CD4-positive, alpha-beta memory T cell (primary cell): ENCODE measurements around the gene PCGF2. TPM values are rescaled to one million over a fixed set of nuclear protein-coding genes. Genes with fewer than 3 reads are reported as not detected.
A peak's percentile ranks its signal among the peaks of the same experiment; 100 is the strongest.

ENCODE experiments used
- CTCF ChIA-PET: fragments of 350-600 bp; sonication (Branson Sonifier 250); formaldehyde crosslinking; loops from one replicate; lab custom pipeline; 2021; ENCODE audit warnings: inconsistent platforms; ENCODE audit not compliant: partially characterized antibody; lab: Charles Lee
- POLR2A ChIA-PET: fragments of 350-600 bp; sonication (Branson Sonifier 250); formaldehyde crosslinking; loops from one replicate; lab custom pipeline; 2021; ENCODE audit not compliant: partially characterized antibody; lab: Charles Lee
- DNase-seq, 5 donors: peaks; one replicate each; pipeline versions ENCODE4 v3.0.0 to v3.0.0-alpha.2; 2020 to 2022; ENCODE audit warnings: mixed read lengths in 1 of 5
- H3K27ac ChIP-seq: one replicate; pipeline ENCODE4 v1.7.0; 2013; ENCODE audit warnings: low read depth, low read length
- H3K27me3 ChIP-seq: 2 replicates; pipeline ENCODE4 v1.7.0; 2013; ENCODE audit warnings: mild to moderate bottlenecking, low read length, moderate library complexity; ENCODE audit not compliant: insufficient read depth
- H3K36me3 ChIP-seq: 2 replicates; pipeline ENCODE4 v1.7.0; 2013; ENCODE audit warnings: mild to moderate bottlenecking, low read length, moderate library complexity; ENCODE audit not compliant: insufficient read depth
- H3K4me1 ChIP-seq: 2 replicates; pipeline ENCODE4 v1.7.0; 2013; ENCODE audit warnings: mild to moderate bottlenecking, low read length, moderate library complexity; ENCODE audit not compliant: insufficient read depth
- H3K4me3 ChIP-seq, 2 donors: one replicate each; pipeline ENCODE4 v1.7.0; 2013; ENCODE audit warnings: low read length in 2 of 2, mild to moderate bottlenecking in 1 of 2
- H3K9me3 ChIP-seq, 2 donors: one replicate each; pipeline ENCODE4 v1.7.0; 2013; ENCODE audit warnings: low read length in 2 of 2, control low read depth in 1 of 2; ENCODE audit not compliant: control insufficient read depth in 1 of 2
- H3K27ac Mint-ChIP-seq, 7 donors: one replicate each; pipeline ENCODE4 v1.8.0; 2020 to 2021; ENCODE audit warnings: mixed read lengths in 7 of 7, mild to moderate bottlenecking in 6 of 7, inconsistent platforms in 3 of 7, moderate library complexity in 3 of 7
- H3K27me3 Mint-ChIP-seq, 2 donors: one replicate each; pipeline ENCODE4 v1.8.0; 2020 to 2021; ENCODE audit warnings: mixed read lengths in 2 of 2
- H3K36me3 Mint-ChIP-seq, 2 donors: one replicate each; pipeline ENCODE4 v1.8.0; 2020 to 2021; ENCODE audit warnings: mixed read lengths in 2 of 2, inconsistent platforms in 1 of 2, mild to moderate bottlenecking in 1 of 2
- H3K4me1 Mint-ChIP-seq, 4 donors: one replicate each; pipeline ENCODE4 v1.8.0; 2020 to 2021; ENCODE audit warnings: mixed read lengths in 4 of 4, mild to moderate bottlenecking in 1 of 4
- H3K4me3 Mint-ChIP-seq, 8 donors: one replicate each; pipeline ENCODE4 v1.8.0; 2020 to 2021; ENCODE audit warnings: mixed read lengths in 8 of 8, mild to moderate bottlenecking in 7 of 8, moderate library complexity in 6 of 8, inconsistent platforms in 3 of 8
- H3K9me3 Mint-ChIP-seq, 8 donors: one replicate each; pipeline ENCODE4 v1.8.0; 2020 to 2021; ENCODE audit warnings: mixed read lengths in 8 of 8, mild to moderate bottlenecking in 5 of 8, inconsistent platforms in 3 of 8, moderate library complexity in 1 of 8
- intact Hi-C: fragments of 100-400 bp; cut with micrococcal nuclease; formaldehyde crosslinking; loops from one replicate; pipeline ENCODE4 v1.15.1; 2023
- polyA plus RNA-seq, 2 donors: library from polyadenylated mRNA; unstranded; fragments of 300-500 nt; fragmentation: Illumina TruSeq; gene quantifications; one replicate each; pipeline ENCODE4 v1.2.3, GENCODE V29; 2021
- total RNA-seq, 2 experiments: library from RNA; stranded (reverse); gene quantifications; one replicate each; pipeline ENCODE4 v1.2.3, GENCODE V29; 2021

Gene PCGF2
- total and polyA plus RNA-seq, 4 experiments from 2014 or later: not detected

DNA sequence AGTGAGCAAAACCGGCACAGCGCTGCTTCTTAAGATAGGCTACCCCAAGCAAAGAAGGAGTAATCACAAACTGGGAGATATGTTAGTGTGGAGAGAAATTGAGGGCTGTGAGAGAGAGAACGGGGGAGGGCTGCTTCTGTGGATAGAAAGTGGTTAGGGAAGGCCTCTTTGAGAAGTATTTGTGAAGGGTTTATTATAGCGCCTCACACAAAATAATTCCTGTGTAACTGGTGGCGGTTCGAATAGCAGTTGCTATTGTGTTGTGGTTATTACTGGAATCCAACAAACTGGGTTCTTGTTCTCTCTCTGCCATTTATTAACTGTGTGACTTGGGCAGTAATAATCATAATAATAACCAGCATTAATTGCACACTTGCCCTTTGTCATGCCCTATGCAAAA is 27.2 kb downstream of the PCGF2 start:
- H3K36me3 Mint-ChIP-seq: peaks cover 35 to 60% of the 10 kb centered on the region in 2 donors
- no peak overlapping the region for H3K4me3 Mint-ChIP-seq
- peaks cover 33% of the 10 kb centered on the region for H3K4me1 ChIP-seq
- H3K4me3 ChIP-seq: no peak overlapping the region
- H3K4me1 Mint-ChIP-seq: peaks cover 9 to 44% (median 28%) of the 10 kb centered on the region in 4 donors
- H3K27me3 ChIP-seq: no peaks in the 10 kb centered on the region
- H3K9me3 Mint-ChIP-seq: no peaks in the 10 kb centered on the region
- H3K27ac Mint-ChIP-seq: peak overlapping the region in 6 of 7 donors; percentile 36 to 88 (median 66)
- peaks cover 60% of the 10 kb centered on the region for H3K36me3 ChIP-seq
- H3K27ac ChIP-seq: no peak overlapping the region
- DNase-seq: no peak
- ChIA-PET CTCF (no interaction called here), POLR2A (interaction anchor here (15.9 kb wide), 1 partner anchor 14 kb away, joined by 588 read pairs; the partner anchor contains the start of gene MLLT6)
- no peaks in the 10 kb centered on the region for H3K27me3 Mint-ChIP-seq
- intact Hi-C loops: no loop called here
- no peaks in the 10 kb centered on the region for H3K9me3 ChIP-seq

DNA sequence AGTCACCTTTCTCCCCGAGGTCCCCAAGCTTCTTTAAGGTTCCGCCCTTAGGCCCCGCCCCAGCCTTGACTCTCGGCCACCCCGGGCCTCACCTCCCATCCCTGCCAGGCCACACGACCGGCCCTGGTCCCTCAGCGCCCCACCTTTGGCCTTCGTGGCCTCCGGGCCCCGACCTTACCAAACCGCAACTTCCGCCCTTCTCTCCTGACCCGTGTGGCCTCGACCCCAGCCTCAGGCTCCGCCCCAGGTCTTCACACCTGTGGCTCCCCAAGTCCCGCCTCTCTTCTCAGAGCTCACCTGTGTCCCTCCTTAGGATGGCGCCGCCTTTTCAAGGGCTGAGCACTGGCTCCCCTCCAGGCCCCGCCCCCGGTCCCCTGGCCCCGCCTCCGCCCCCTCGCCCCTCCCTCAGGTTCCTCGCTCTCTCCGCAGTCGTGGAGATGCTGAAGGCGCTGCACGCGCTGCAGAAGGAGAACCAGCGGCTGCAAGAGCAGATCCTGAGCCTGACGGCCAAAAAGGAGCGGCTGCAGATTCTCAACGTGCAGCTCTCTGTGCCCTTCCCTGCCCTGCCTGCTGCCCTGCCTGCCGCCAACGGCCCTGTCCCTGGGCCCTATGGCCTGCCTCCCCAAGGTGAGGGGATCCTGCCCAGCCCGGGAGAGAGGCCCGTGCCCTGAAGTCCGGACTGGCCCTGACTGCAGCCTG is 28.0 kb downstream of the PCGF2 start:
- peaks cover 29% of the 10 kb centered on the region for H3K4me1 ChIP-seq
- H3K4me1 Mint-ChIP-seq: peaks cover 10 to 44% (median 23%) of the 10 kb centered on the region in 4 donors

DNA sequence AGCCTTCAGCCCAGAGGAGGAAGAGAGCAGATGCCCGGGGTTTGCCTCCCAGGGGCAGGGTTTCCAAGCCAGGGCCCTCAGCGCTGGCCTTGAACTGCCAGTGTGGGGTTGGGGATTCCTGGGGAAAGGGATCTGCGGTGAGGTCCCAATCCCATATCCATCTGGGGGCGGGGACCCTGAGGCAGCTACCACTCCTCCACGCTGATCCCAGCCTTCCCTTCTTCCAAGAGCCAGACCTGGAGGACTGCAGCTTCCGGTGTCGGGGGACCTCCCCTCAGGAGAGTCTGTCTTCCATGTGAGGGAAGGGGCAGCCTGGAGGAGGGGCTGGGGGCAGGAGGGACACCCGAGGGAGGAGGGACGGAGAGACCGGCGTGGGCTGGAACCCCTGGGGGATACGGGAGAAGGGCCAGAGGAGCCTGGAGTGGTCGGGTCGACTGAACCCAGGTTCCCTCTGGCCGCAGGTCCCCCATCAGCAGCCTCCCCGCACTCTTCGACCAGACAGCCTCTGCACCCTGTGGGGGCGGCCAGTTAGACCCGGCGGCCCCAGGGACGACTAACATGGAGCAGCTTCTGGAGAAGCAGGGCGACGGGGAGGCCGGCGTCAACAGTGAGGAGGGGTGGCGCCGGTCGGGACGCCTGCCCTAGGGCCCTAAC is 28.7 kb downstream of the PCGF2 start:
- POLR2A ChIA-PET: interaction anchor here (1.2 to 15.9 kb wide), 3 partner anchors 8 to 33 kb away, joined by 4 to 588 read pairs (median 56); partner anchors contain the start of gene MLLT6
- intact Hi-C loops: no loop called here
- Mint-ChIP-seq H3K4me3 (no peak overlapping the region), H3K27ac (peak overlapping the region in 2 of 7 donors; percentile 43 to 91), H3K27me3 (no peaks in the 10 kb centered on the region), H3K36me3 (peaks cover 34 to 69% of the 10 kb centered on the region in 2 donors), H3K4me1 (peaks cover 11 to 45% (median 21%) of the 10 kb centered on the region in 4 donors), H3K9me3 (no peaks in the 10 kb centered on the region)
- Histone ChIP-seq H3K36me3 (peaks cover 62% of the 10 kb centered on the region), H3K4me3 (no peak overlapping the region), H3K4me1 (peaks cover 22% of the 10 kb centered on the region), H3K27me3 (no peaks in the 10 kb centered on the region), H3K27ac (no peak overlapping the region), H3K9me3 (no peaks in the 10 kb centered on the region)
- CTCF ChIA-PET: interaction anchor here (0.9 to 2.2 kb wide), 3 partner anchors 9 to 42 kb away, joined by 4 to 7 read pairs (median 6); no protein-coding TSS in a partner anchor
- DNase-seq: no peak

More for the DNA sequence above, 28.0 kb downstream of the PCGF2 start:
- no peaks in the 10 kb centered on the region for H3K9me3 Mint-ChIP-seq
- Histone ChIP-seq H3K27ac (no peak overlapping the region), H3K36me3 (peaks cover 66% of the 10 kb centered on the region), H3K9me3 (no peaks in the 10 kb centered on the region), H3K27me3 (no peaks in the 10 kb centered on the region), H3K4me3 (no peak overlapping the region)
- ChIA-PET POLR2A (interaction anchor here (1.2 to 15.9 kb wide), 3 partner anchors 8 to 32 kb away, joined by 4 to 588 read pairs (median 56); partner anchors contain the start of gene MLLT6), CTCF (interaction anchor here (2.2 kb wide), 1 partner anchor 8 kb away, joined by 7 read pairs; no protein-coding TSS in a partner anchor)
- H3K27me3 Mint-ChIP-seq: no peaks in the 10 kb centered on the region
- no peak for DNase-seq
- peak overlapping the region in 1 of 7 donors; percentile 53 for H3K27ac Mint-ChIP-seq
- intact Hi-C loops: no loop called here
- H3K4me3 Mint-ChIP-seq: no peak overlapping the region
- H3K36me3 Mint-ChIP-seq: peaks cover 37 to 66% of the 10 kb centered on the region in 2 donors

DNA sequence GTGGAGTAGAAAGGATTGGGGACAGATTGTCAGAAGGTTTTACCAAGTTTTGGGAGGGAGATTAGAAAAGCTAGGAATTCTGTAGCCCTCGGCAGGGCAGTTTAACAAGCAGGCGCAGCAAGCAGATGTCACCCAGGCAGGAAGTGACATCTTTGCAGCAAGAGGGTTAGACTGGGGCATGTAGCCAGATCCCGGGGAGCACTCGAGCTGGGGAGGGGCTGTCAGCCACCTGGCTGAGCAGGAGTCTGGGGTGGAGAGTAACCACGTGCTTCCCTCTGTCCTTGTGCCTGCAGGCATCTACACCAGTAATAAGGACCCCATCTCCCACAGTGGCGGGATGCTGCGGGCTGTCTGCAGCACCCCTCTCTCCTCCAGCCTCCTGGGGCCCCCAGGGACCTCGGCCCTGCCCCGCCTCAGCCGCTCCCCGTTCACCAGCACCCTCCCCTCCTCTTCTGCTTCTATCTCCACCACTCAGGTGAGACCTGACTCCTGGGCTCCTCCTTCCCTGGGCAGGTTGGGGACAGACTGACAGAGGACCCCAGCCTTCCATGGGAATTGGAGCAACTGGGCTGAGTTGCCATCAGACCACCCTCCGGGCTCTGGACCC is 30.9 kb downstream of the PCGF2 start:
- no peaks in the 10 kb centered on the region for H3K9me3 ChIP-seq
- H3K27me3 ChIP-seq: no peaks in the 10 kb centered on the region
- H3K4me3 ChIP-seq: no peak overlapping the region
- H3K27ac ChIP-seq: no peak overlapping the region
- Mint-ChIP-seq H3K4me3 (no peak overlapping the region), H3K27me3 (no peaks in the 10 kb centered on the region), H3K9me3 (no peaks in the 10 kb centered on the region), H3K27ac (peak overlapping the region in 6 of 7 donors; percentile 12 to 70 (median 38)), H3K4me1 (peaks cover 9 to 42% (median 13%) of the 10 kb centered on the region in 4 donors), H3K36me3 (peaks cover 34 to 69% of the 10 kb centered on the region in 2 donors)
- ChIA-PET POLR2A (interaction anchor here (1.2 to 15.9 kb wide), 4 partner anchors 10 to 13 kb away, joined by 6 to 588 read pairs (median 45); partner anchors contain the start of genes CISD3 and MLLT6), CTCF (interaction anchor here (2.1 to 2.2 kb wide), 2 partner anchors 11 to 18 kb away, joined by 7 to 8 read pairs; no protein-coding TSS in a partner anchor)
- no peak for DNase-seq
- peaks cover 13% of the 10 kb centered on the region for H3K4me1 ChIP-seq
- H3K36me3 ChIP-seq: peaks cover 78% of the 10 kb centered on the region
- intact Hi-C loops: no loop called here

DNA sequence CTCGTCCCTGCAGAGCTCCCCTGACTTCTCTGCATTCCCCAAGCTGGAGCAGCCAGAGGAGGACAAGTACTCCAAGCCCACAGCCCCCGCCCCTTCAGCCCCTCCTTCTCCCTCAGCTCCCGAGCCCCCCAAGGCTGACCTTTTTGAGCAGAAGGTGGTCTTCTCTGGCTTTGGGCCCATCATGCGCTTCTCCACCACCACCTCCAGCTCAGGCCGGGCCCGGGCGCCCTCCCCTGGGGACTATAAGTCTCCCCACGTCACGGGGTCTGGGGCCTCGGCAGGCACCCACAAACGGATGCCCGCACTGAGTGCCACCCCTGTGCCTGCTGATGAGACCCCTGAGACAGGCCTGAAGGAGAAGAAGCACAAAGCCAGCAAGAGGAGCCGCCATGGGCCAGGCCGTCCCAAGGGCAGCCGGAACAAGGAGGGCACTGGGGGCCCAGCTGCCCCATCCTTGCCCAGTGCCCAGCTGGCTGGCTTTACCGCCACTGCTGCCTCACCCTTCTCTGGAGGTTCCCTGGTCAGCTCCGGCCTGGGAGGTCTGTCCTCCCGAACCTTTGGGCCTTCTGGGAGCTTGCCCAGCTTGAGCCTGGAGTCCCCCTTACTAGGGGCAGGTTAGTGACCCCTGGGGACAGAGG is 31.6 kb downstream of the PCGF2 start:
- Histone ChIP-seq H3K4me3 (no peak overlapping the region), H3K4me1 (peaks cover 16% of the 10 kb centered on the region), H3K27me3 (no peaks in the 10 kb centered on the region), H3K27ac (no peak overlapping the region), H3K36me3 (peaks cover 80% of the 10 kb centered on the region), H3K9me3 (no peaks in the 10 kb centered on the region)
- Mint-ChIP-seq H3K4me3 (no peak overlapping the region), H3K9me3 (no peaks in the 10 kb centered on the region), H3K27ac (peak overlapping the region in 3 of 7 donors; percentile 12 to 70 (median 59)), H3K36me3 (peaks cover 39 to 73% of the 10 kb centered on the region in 2 donors), H3K27me3 (no peaks in the 10 kb centered on the region), H3K4me1 (peaks cover 9 to 46% (median 13%) of the 10 kb centered on the region in 4 donors)
- DNase-seq: no peak
- intact Hi-C loops: no loop called here
- ChIA-PET CTCF (interaction anchor here (1.3 to 2.1 kb wide), 3 partner anchors 12 to 18 kb away, joined by 4 to 8 read pairs (median 6); no protein-coding TSS in a partner anchor), POLR2A (interaction anchor here (1.2 to 5.0 kb wide), 4 partner anchors 11 to 83 kb away, joined by 3 to 56 read pairs (median 20); partner anchors contain the start of genes CISD3, MLLT6 and PIP4K2B)

DNA sequence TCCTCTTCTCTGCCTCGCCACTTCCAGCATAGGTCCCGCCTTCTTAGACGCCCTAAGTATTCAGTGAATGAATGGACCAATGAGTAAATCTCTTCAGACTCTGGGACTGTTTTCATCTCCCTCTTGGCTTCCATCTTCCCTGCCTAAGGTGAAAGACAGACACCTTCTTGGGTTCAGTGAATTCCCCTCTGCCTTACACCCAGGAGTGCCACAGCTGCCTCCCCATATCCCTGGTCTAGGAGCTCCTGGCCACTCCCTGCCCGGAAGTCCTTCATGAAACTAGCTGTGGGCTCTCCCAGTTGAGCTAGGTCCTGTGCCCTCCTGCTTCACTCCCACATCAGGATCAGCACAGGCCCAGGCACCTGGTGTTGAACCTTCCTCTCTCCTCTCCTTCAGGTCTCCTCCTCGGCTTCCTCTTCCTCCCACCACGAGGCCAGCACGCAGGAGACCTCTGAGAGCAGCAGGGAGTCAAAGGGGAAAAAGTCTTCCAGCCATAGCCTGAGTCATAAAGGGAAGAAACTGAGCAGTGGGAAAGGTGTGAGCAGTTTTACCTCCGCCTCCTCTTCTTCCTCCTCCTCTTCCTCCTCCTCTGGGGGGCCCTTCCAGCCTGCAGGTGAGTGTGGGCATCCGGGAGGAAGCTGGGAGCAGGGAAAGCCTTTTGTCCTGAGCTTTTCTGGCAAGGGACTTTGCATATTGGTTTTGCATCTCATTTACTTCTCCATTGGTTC is 32.8 kb downstream of the PCGF2 start:
- ChIA-PET POLR2A (interaction anchor here (0.6 to 5.0 kb wide), 6 partner anchors 10 to 84 kb away, joined by 3 to 56 read pairs (median 9); partner anchors contain the start of genes MLLT6 and PIP4K2B), CTCF (interaction anchor here (1.2 to 2.1 kb wide), 4 partner anchors 13 to 20 kb away, joined by 3 to 8 read pairs (median 5); no protein-coding TSS in a partner anchor)
- DNase-seq: no peak
- Mint-ChIP-seq H3K4me1 (peaks cover 2 to 44% (median 11%) of the 10 kb centered on the region in 4 donors), H3K27ac (peak overlapping the region in 6 of 7 donors; percentile 18 to 85 (median 66)), H3K36me3 (peaks cover 37 to 74% of the 10 kb centered on the region in 2 donors), H3K4me3 (no peak overlapping the region), H3K9me3 (no peaks in the 10 kb centered on the region), H3K27me3 (no peaks in the 10 kb centered on the region)
- intact Hi-C loops: no loop called here
- H3K27ac ChIP-seq: peak overlapping the region; percentile 4
- H3K27me3 ChIP-seq: no peaks in the 10 kb centered on the region
- peaks cover 82% of the 10 kb centered on the region for H3K36me3 ChIP-seq
- H3K9me3 ChIP-seq: no peaks in the 10 kb centered on the region
- peaks cover 15% of the 10 kb centered on the region for H3K4me1 ChIP-seq
- no peak overlapping the region for H3K4me3 ChIP-seq
